Suprapubic skin (tissue), 3 donors: Measurements from ENCODE around the gene BAG3.

Source experiments
- CTCF ChIP-seq, 2 donors: fragments of 200-600 bp in 1 of 2; fragments of 450-650 bp in 1 of 2; sonication (generic) in 1 of 2; IDR thresholded peaks; one replicate each; pipeline ENCODE4 v1.5.1; 2016 to 2019; ENCODE audit warnings: antibody characterized with exemption in 2 of 2, mild to moderate bottlenecking in 1 of 2, moderate library complexity in 1 of 2
- POLR2A ChIP-seq, 2 donors: fragments of 450-650 bp; IDR thresholded peaks; one replicate each; pipeline ENCODE4 v1.6.1; 2017; ENCODE audit warnings: antibody characterized with exemption in 2 of 2, mild to moderate bottlenecking in 2 of 2, moderate library complexity in 2 of 2

GRCh38 chr10:119614686-119615085, 36.5 kb upstream of the BAG3 start:
- TF ChIP-seq CTCF (IDR thresholded peaks at IDR 0.05) (no peak), POLR2A (IDR thresholded peaks at IDR 0.05) (no peak)
